ENCODE measurements around the gene PTPN6.

- no peak for TF ChIP-seq CTCF (conservative IDR thresholded peaks at IDR 0.05; ENCODE audit: low read depth, low read length)
- TF ChIP-seq EZH2 (IDR thresholded peaks at IDR 0.05; ENCODE audit: borderline replicate concordance, low read depth, low read length, poor library complexity, severe bottlenecking), result no peak
These were observed 23.7 kb upstream of the PTPN6 start, which contains the start of gene ATN1 for GRCh38 chr12:6927379-6928021.

All from A673 (cell line).